Measurements from ENCODE around the gene DCTN3.

- TF ChIP-seq HMBOX1 (IDR thresholded peaks at IDR 0.05), result no peak
- TF ChIP-seq OTX1 (CRISPR knock-in tag; IDR thresholded peaks at IDR 0.05), result no peak
- TF ChIP-seq POLR2A (conservative IDR thresholded peaks at IDR 0.05), result no peak
- TF ChIP-seq HIVEP1 (CRISPR knock-in tag; IDR thresholded peaks at IDR 0.05), result no peak
- TF ChIP-seq KDM5B (IDR thresholded peaks at IDR 0.05; ENCODE audit: insufficient replicate concordance, low read depth, low read length), result no peak
- TF ChIP-seq TFAP4 (CRISPR knock-in tag; IDR thresholded peaks at IDR 0.05; ENCODE audit: borderline replicate concordance), result no peak
- no peak for TF ChIP-seq EP300 (IDR thresholded peaks at IDR 0.05; ENCODE audit: low read length)
- no peak for TF ChIP-seq BHLHE40 (IDR thresholded peaks at IDR 0.05; ENCODE audit: low read length)
- no peak for TF ChIP-seq ZNF324 (CRISPR knock-in tag; IDR thresholded peaks at IDR 0.05)
- no peak for TF ChIP-seq MYC (IDR thresholded peaks at IDR 0.05; ENCODE audit: low read depth, low read length)
- TF ChIP-seq MYC (CRISPR knock-in tag; IDR thresholded peaks at IDR 0.05; ENCODE audit: borderline replicate concordance, low read depth), result no peak
- TF ChIP-seq ZNF655 (CRISPR knock-in tag; IDR thresholded peaks at IDR 0.05), result no peak
Measured at GRCh38 chr9:34624475-34625185, 4.3 kb upstream of the DCTN3 start.

Data from K562 (cell line).